H1 (cell line): Measurements from ENCODE around the gene FAM228B. TPM values are rescaled to one million over a fixed set of nuclear protein-coding genes. Genes with fewer than 3 reads are reported as not detected.

Experiments
- ATF2 ChIP-seq: IDR thresholded peaks from 2 replicates; pipeline ENCODE4 v1.6.1; 2012; ENCODE audit warnings: low read length, inconsistent platforms
- CHD7 ChIP-seq: fragments of 300-600 bp; sonication (generic); IDR thresholded peaks from 2 replicates; pipeline ENCODE4 v1.7.1; 2012; ENCODE audit warnings: low read length, moderate library complexity, mild to moderate bottlenecking, inconsistent platforms; ENCODE audit not compliant: insufficient replicate concordance
- RNF2 ChIP-seq: fragments of 200-900, 300-1000 bp; sonication (generic); IDR thresholded peaks from 2 replicates; pipeline ENCODE4 v1.7.1; 2016; ENCODE audit warnings: borderline replicate concordance, low read depth, mild to moderate bottlenecking, antibody characterized with exemption, low read length; ENCODE audit not compliant: poor library complexity, severe bottlenecking; ENCODE audit errors: missing control alignments
- SIN3A ChIP-seq, 2 experiments: IDR thresholded peaks in 1 of 2; conservative IDR thresholded peaks in 1 of 2; 2 replicates each; pipeline ENCODE4 v1.6.1; 2011 to 2012; ENCODE audit warnings: low read length in 2 of 2, improper control_type of control experiment in 1 of 2, low read depth in 1 of 2, mild to moderate bottlenecking in 1 of 2
- SRF ChIP-seq: IDR thresholded peaks from 2 replicates; pipeline ENCODE4 v1.6.1; 2011; ENCODE audit warnings: mild to moderate bottlenecking, low read depth, low read length, moderate library complexity
- TEAD4 ChIP-seq: IDR thresholded peaks from 2 replicates; pipeline ENCODE4 v1.6.1; 2012; ENCODE audit warnings: low read depth, low read length, inconsistent platforms, mixed read lengths
- polyA plus RNA-seq, 7 experiments: library from polyadenylated mRNA; depleted of rRNA in 3 of 7; stranded (reverse) in 5 of 7; unstranded in 2 of 7; fragments of >200 nt in 5 of 7; fragments of 200-250 nt in 2 of 7; gene quantifications; 1 replicate in 5 of 7; 2 replicates in 1 of 7; 4 replicates in 1 of 7; pipeline versions ENCODE4 v1.2.1 to v1.2.3, GENCODE V29; 2011 to 2013; ENCODE audit warnings: missing spikeins in 2 of 7, mixed read lengths in 2 of 7
- total RNA-seq: library from RNA; stranded (reverse); fragmentation: NEBNext Ultra II Directional; extraction: Animal tissue kit (Norgen Biotek cat#: 25700); gene quantifications from 2 replicates; pipeline ENCODE4 v1.2.1, GENCODE V29; 2021

The FAM228B gene
- total and polyA plus RNA-seq, 2 of the 8 experiments (the other 6 are each of a cell fraction or from before 2014, with no cell fraction given), result 1.4 to 3.2 TPM

GRCh38 chr2:24075915-24076848, 47.1 kb upstream of the FAM228B start, which contains the start of gene SF3B6 (continued):
- TF ChIP-seq SRF (peak; percentile 83), TEAD4 (peak; percentile 75; the same call in 1 of the 2 replicates), CHD7 (no peak), RNF2 (no peak), SIN3A (conservative IDR thresholded peaks at IDR 0.05 in 1 of 2, IDR thresholded peaks at IDR 0.05 in 1 of 2; ENCODE audit: low read depth in 1 of 2, low read length in 2 of 2) (peak in 1 of 2 experiments; percentile 96), ATF2 (peak; percentile 99)
